ENCODE results near the gene COL8A1. TPM values are rescaled to one million over a fixed set of nuclear protein-coding genes. Genes with fewer than 3 reads are reported as not detected.

The COL8A1 gene
- total and polyA plus RNA-seq, 2 donors (not counting 1 experiment from before 2014, with no cell fraction given), result 0.12 TPM; not detected in 1

DNA sequence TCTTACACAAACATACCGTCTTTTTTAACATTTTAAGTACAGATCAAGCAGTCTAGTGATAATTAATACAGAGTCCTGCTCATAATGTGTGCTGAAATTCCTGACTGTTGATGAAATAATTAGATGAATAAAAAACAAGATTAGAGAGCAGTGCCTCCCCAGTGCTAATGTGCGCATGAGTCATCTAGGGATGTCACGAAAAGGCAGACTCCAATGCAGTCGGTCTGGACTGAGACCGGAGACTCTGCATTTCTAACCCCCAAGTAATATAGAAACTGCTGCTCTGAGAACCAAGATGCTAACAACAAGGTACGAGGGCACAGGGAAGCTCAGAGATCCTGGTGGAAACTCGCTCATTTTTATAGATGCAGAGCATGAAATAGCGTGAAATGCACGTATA, 61.4 kb downstream of the COL8A1 start:
- no peak for DNase-seq
- Histone ChIP-seq H3K79me2 (ENCODE audit: control insufficient read depth, insufficient read depth, low read length) (no peaks in the 10 kb centered on the region), H4K20me1 (ENCODE audit: control insufficient read depth, insufficient read depth, low read length, poor library complexity, severe bottlenecking) (no peaks in the 10 kb centered on the region), H3K9ac (ENCODE audit: low read length) (no peak overlapping the region), H3K27ac (ENCODE audit: low read length in 2 of 2) (no peak overlapping the region), H3K9me3 (ENCODE audit: control extremely low read depth in 1 of 3, control insufficient read depth in 2 of 3, insufficient read depth in 1 of 3, low read length in 2 of 3) (no peaks in the 10 kb centered on the region), H3K4me3 (ENCODE audit: control extremely low read depth in 1 of 5, extremely low read depth in 1 of 5, insufficient read depth in 1 of 5, low read depth in 2 of 5, low read length in 4 of 5) (no peak overlapping the region), H2AFZ (ENCODE audit: insufficient read depth, low read depth, low read length, poor library complexity, severe bottlenecking) (no peak overlapping the region), H3K4me1 (ENCODE audit: control insufficient read depth in 2 of 2, insufficient read depth in 2 of 2, low read length in 2 of 2) (no peaks in the 10 kb centered on the region), H3K4me2 (replicated peaks; ENCODE audit: low read depth, low read length, poor library complexity, severe bottlenecking) (no peak overlapping the region), H3K36me3 (replicated peaks in 1 of 2; ENCODE audit: control extremely low read depth in 1 of 2, control insufficient read depth in 1 of 2, extremely low read depth in 1 of 2, insufficient read depth in 2 of 2, low read length in 1 of 2) (no peaks in the 10 kb centered on the region), H3K27me3 (replicated peaks in 1 of 4; ENCODE audit: control extremely low read depth in 1 of 4, control insufficient read depth in 3 of 4, insufficient read depth in 4 of 4, low read length in 3 of 4) (no peaks in the 10 kb centered on the region)
- H3K4me3 Mint-ChIP-seq, result no peak overlapping the region
- no peaks in the 10 kb centered on the region for H3K4me1 Mint-ChIP-seq
- no peak for TF ChIP-seq EZH2 (IDR thresholded peaks at IDR 0.05; ENCODE audit: borderline replicate concordance, insufficient read depth, low read depth, low read length, poor library complexity, severe bottlenecking)
- TF ChIP-seq, protein P1, sequence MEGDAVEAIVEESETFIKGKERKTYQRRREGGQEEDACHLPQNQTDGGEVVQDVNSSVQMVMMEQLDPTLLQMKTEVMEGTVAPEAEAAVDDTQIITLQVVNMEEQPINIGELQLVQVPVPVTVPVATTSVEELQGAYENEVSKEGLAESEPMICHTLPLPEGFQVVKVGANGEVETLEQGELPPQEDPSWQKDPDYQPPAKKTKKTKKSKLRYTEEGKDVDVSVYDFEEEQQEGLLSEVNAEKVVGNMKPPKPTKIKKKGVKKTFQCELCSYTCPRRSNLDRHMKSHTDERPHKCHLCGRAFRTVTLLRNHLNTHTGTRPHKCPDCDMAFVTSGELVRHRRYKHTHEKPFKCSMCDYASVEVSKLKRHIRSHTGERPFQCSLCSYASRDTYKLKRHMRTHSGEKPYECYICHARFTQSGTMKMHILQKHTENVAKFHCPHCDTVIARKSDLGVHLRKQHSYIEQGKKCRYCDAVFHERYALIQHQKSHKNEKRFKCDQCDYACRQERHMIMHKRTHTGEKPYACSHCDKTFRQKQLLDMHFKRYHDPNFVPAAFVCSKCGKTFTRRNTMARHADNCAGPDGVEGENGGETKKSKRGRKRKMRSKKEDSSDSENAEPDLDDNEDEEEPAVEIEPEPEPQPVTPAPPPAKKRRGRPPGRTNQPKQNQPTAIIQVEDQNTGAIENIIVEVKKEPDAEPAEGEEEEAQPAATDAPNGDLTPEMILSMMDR (IDR thresholded peaks at IDR 0.05), result no peak
- ChIA-PET POLR2A (no interaction called here), CTCF (no interaction called here)
- H3K9me3 Mint-ChIP-seq (ENCODE audit: insufficient read depth), result no peaks in the 10 kb centered on the region
- no peak overlapping the region for H3K27ac Mint-ChIP-seq
- H3K27me3 Mint-ChIP-seq, result peaks cover 4% of the 10 kb centered on the region
- intact Hi-C loops (cut with micrococcal nuclease), result no loop called here
- no peak for ATAC-seq (ENCODE audit: low read depth)
- WGBS (ENCODE audit: insufficient coverage), result 96% methylated on average over 8 of the region's 9 CpGs

DNA sequence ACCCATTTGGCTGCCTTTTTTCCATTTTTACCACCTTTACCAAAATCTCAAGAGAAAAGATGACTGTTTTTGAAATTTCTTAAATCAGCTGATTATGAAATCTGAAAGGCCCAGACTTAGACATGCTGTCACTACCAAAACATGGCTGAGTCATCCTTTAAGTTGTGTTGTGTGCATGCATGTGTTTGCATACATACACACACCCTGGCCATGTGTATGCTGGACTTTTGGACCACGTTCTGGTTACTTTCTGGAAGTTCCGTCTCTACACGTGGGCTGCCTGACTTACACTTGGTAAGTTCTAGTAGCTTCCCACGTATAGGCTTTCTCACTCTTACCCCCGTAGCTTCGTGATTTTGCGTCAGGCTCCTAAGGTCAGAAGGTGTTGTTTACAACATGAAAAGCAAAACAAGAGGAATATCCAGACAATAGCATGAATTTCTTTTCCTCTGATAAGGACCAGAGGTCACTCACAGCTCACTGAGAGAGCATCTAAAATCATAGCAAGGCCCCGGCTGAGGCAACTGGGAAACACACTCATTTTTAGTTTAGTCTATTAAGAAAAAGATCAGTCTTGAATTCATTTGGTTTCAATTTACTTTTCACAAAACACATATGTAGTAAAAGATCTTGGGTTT, 62.4 kb downstream of the COL8A1 start:
- Mint-ChIP-seq H3K4me3 (no peak overlapping the region), H3K27me3 (peaks cover 4% of the 10 kb centered on the region), H3K27ac (no peak overlapping the region), H3K9me3 (ENCODE audit: insufficient read depth) (no peaks in the 10 kb centered on the region), H3K4me1 (no peaks in the 10 kb centered on the region)
- H3K4me1 ChIP-seq (ENCODE audit: control insufficient read depth in 2 of 2, insufficient read depth in 2 of 2, low read length in 2 of 2), result no peaks in the 10 kb centered on the region
- H4K20me1 ChIP-seq (ENCODE audit: control insufficient read depth, insufficient read depth, low read length, poor library complexity, severe bottlenecking), result no peaks in the 10 kb centered on the region
- H3K4me2 ChIP-seq (replicated peaks; ENCODE audit: low read depth, low read length, poor library complexity, severe bottlenecking), result no peak overlapping the region
- DNase-seq, result no peak
- H3K27ac ChIP-seq (ENCODE audit: low read length in 2 of 2), result no peak overlapping the region
- H3K27me3 ChIP-seq (replicated peaks in 1 of 4; ENCODE audit: control extremely low read depth in 1 of 4, control insufficient read depth in 3 of 4, insufficient read depth in 4 of 4, low read length in 3 of 4), result no peaks in the 10 kb centered on the region
- no peak overlapping the region for H3K9ac ChIP-seq (ENCODE audit: low read length)
- TF ChIP-seq EZH2 (IDR thresholded peaks at IDR 0.05; ENCODE audit: borderline replicate concordance, insufficient read depth, low read depth, low read length, poor library complexity, severe bottlenecking), result no peak
- TF ChIP-seq, protein P1 (IDR thresholded peaks at IDR 0.05), result no peak
- no peaks in the 10 kb centered on the region for H3K79me2 ChIP-seq (ENCODE audit: control insufficient read depth, insufficient read depth, low read length)
- intact Hi-C loops (cut with micrococcal nuclease), result no loop called here
- H2AFZ ChIP-seq (ENCODE audit: insufficient read depth, low read depth, low read length, poor library complexity, severe bottlenecking), result no peak overlapping the region
- CTCF ChIA-PET, result no interaction called here
- WGBS (ENCODE audit: insufficient coverage), result 81% methylated on average over 4 of the region's 8 CpGs
- POLR2A ChIA-PET, result no interaction called here
- ATAC-seq (ENCODE audit: low read depth), result no peak
- H3K9me3 ChIP-seq (ENCODE audit: control extremely low read depth in 1 of 3, control insufficient read depth in 2 of 3, insufficient read depth in 1 of 3, low read length in 2 of 3), result no peaks in the 10 kb centered on the region
- no peaks in the 10 kb centered on the region for H3K36me3 ChIP-seq (replicated peaks in 1 of 2; ENCODE audit: control extremely low read depth in 1 of 2, control insufficient read depth in 1 of 2, extremely low read depth in 1 of 2, insufficient read depth in 2 of 2, low read length in 1 of 2)
- H3K4me3 ChIP-seq (ENCODE audit: control extremely low read depth in 1 of 5, extremely low read depth in 1 of 5, insufficient read depth in 1 of 5, low read depth in 2 of 5, low read length in 4 of 5), result no peak overlapping the region
